Stimulated activated CD4-positive, alpha-beta T cell treated with anti-CD3 and anti-CD28 coated beads, TNF-alpha, amount 100 ng/mL, for 4 hours (primary cell): ENCODE results near the gene TULP4.

ENCODE experiments used
- DNase-seq, 3 experiments: peaks; one replicate each; pipeline ENCODE4 v3.0.0-alpha.2; 2020; ENCODE audit warnings: low read depth in 3 of 3

The TULP4 gene

DNA sequence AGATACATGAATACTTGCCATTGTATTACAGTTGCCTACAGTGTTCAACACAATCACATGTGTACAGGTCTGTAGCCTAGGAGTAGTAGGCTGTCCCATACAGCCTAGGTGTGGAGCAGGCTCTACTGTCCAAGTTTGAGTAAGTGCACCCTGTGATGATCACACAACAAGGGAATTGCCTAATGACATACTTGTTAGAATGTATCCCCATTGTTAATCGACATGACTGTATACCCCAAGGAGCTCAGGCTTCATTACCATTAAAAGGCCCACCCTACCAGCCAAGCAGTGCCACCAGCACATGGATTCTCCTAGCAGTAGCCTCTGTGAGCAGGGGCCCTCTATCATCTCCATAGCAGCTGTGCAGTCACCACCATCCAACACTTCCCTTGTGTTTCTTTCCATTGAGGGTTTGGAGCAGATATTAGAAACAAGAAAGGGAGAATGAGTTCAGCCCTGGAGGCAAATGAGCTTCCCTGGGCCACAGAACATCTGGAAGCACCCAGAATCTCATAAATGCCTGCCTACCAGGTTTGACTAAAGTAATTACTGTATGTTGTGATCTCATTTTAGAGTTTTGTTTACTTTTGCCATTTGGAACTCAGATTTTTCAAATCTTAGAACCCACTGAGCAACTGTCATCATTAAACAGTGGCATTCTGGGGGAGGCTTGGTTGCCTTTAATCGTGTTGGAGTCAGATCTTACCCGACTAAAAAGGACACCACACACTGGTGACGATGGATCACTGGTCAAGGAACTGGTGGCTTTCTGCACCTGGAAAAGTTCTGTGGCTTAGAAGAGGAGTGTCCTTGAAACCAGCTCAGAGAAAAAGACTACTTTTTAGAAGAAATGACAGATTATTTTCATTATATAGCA is 104.9 kb downstream of the TULP4 start:
- no peak for DNase-seq

DNA sequence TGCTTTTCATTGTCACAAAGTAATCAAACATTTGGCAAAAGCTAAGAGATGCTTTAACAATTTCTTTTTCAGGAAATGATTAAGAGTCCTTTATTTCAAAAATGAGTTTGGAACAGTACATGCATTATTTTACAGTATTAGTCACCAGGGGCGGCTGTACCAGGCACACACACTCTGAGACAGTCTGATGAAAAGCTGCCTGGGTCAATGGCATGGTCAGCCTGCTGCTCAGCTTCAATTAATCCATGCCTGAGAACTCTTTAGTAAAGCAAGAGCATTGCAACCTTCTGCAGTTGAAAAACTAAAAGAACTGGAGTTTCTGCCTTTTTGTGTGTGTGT is 105.5 kb downstream of the TULP4 start:
- no peak for DNase-seq

DNA sequence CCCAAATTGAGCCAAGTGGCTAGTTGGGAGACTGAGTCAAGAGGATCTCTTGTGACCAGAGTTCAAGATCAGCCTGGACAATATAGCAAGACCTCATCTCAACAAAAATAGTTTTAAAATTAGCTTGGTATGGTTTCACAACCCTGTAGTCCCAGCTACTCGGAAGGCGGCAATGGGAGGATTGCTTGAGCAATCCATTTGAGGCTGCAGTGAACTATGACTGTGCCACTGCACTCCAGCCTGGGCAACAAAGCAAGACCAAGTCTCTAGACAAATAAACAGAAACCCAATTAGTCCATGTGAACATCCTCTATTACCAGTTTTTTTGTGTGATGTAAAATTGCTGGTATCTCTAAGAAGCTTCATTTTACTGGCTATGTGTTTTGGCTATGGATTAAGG is 106.2 kb downstream of the TULP4 start:
- no peak for DNase-seq

DNA sequence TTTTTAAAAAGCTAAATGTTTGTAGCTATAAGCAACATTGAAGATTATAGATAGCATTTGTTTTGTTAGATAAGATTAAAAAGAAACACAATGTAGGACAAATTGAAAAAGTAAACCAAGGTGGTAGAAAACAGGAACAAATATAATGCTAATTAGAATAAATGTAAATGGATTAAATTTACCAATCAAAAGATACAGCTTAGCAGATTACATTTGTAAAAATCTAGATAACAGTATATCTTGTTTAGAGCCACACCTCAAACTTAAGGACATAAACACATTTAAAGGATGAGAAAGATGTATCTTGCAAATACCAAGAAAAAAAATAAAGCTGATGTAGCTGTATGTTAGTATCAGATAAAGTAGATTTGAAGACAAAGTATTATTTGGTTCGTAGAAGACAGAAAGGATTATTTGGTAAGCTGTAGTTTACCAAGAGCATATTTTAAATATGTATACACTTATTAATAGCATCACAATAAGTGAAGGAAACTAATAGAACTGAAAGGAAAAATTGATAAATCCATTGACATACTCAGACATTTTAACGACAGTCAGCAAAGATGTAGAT is 107.2 kb downstream of the TULP4 start:
- no peak for DNase-seq

DNA sequence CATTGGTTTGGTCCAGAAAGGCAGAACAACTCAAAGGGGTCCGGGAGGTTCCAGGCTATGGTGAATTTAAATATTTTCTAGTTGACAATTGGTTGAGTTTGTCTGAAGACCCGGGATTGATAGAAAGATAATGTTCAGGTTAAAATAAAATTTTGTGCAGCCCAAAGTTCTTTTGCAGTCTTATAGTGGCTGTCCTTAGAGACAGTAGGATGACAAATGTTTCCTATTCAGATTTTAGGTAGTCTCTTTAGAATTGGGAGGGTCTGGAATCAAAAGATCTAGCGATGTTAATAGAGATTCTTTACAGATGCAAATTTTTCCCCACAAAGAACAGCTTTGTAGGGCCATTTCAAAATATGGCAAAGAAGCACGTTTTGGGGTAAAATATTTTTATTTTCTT is 109.1 kb downstream of the TULP4 start:
- DNase-seq, result no peak

DNA sequence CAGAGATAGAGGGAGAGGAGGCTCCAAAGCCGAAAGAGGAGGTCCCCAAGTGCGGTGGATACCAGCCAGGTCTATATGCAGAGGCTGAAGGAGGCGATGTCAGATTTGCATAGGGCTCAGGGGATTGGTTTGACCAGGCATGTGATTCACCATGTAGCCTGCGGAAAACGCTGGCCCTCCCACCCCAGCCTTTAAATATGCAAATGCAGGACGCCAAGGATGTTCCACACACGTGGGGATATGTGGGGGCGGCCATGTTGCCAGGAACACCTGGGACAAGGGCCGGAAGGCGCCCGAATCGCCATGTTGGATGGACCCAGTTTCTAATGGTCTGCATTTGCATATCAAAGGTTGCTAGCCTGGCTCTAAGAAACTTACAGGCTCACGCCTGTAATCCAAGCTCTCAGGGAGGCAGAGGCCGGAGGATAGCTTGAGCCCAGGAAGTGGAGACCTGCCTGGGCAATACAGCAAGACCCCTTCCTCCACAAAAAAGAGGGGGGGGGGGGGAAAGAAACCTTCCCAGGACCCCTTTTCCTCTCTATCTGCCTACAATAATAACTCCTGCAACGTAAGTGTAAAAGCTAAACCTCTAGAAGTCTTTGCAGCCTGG is 110.5 kb downstream of the TULP4 start:
- no peak for DNase-seq

DNA sequence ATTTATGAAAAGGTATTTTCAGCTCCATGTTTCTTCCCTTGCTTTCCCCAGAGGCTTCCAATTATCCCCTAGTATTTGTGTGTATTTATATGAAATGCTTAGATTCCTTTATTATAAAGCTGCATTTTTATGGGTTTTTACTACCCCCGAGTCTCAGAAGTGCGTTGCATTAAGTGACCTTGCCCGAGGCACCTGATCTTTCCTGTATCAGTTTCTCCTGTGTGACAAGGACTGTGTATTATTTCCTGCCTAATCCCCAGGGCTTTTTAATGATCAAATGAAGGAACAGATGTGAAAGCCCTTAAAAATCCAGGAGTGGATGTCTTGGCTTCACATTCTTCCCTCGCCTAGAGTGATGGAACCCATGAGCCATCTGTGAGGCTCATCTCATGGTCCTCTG is 118.8 kb downstream of the TULP4 start:
- DNase-seq, result no peak

DNA sequence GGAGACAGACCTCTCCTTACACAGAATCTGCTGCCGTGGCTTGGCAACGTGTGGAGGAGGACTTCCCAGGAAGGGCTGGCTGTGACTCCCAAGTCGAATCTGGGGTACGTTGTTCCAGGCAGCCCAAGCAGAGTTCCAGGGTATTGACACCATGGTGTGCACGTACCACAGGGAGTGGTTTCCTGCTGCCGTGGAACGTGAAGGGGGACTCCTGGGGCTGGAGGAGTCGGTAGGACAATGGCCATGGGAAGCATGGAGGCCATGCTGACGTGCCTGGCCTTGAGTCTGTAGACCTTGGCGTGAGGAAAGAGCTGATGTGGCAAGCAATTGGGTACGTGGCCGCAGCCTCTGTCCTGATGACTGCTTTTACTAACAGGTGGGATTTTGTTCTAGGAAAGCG is 119.3 kb downstream of the TULP4 start:
- no peak for DNase-seq

DNA sequence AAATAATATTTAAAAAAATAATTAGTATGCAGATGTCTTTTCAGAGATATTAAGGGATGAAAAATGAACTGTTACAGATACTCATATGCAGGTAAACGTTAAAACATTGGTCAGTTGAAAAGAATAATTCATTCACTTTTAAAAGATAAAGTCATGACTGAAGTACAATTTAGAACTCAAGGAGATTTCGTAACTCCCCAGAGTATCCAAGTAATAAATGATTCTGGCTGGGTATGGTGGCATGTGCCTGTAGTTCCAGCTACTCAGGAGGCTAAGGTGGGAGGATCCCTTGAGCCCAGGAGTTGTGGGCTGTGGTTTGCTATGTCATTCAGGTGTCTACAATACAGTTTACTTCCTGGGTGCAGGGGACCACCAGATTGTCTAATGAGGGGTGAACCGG is 125.3 kb downstream of the TULP4 start:
- no peak for DNase-seq

DNA sequence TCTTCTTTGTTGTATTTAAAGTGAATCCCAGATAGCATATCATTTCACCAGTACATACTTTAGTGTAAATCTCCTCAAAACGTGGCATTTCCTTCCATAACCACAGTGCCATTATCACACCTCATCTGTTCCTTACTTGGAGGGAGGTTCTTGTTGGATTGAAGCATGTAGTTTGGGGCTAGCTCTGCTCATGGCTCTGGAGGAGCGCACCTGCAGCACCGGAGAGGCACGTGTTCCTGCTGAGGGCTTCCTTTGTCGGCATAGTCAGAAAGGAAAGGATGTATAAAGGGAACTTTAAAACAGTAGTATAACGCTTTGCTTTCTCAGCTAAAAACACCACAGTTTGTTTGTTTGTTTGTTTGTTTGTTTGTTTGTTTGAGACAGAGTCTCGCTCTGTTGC is 126.0 kb downstream of the TULP4 start:
- DNase-seq, result no peak

DNA sequence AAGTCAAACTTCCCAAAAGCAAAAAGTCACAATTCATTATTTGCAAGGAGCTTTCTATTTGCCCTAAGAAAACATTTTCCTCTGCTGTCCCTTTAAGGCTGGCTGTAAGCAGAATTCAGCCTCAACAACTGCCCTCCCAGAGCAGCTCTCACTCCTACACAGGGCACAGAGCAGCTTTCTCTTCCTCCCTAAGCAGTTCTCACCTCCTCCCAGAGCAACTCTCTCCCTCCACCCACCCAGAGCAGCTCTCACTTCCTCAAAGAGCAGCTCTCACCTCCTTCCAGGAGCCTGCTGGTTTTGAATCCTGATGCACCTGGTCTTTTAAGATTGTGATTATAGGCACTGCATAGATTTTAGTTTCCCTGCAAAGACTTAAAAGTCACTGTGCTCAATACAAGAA is 127.0 kb downstream of the TULP4 start:
- no peak for DNase-seq

DNA sequence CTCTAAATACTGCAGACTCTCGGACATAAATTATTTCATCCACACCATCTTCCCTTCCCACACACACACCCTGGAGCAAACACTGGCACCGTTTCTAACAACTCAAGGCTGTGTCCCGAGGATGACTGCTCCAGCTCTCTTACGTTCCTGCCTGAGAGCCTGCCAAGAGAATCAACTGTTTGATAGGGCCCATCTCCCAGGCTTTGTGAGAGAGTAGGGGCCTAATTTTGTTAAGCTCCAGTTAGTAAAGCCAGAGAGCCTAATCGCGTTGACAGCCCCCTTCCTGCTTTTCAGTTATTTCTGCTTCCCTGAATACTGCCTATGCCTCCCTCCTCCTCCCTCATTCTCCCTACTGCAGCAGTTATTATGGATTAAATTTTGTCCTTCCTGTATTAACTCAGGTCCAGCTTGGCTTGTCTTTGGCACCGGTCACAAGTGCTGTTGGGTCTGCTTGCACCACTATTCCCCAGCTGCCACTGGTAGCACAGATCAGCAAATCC is 129.5 kb downstream of the TULP4 start:
- DNase-seq, result no peak

DNA sequence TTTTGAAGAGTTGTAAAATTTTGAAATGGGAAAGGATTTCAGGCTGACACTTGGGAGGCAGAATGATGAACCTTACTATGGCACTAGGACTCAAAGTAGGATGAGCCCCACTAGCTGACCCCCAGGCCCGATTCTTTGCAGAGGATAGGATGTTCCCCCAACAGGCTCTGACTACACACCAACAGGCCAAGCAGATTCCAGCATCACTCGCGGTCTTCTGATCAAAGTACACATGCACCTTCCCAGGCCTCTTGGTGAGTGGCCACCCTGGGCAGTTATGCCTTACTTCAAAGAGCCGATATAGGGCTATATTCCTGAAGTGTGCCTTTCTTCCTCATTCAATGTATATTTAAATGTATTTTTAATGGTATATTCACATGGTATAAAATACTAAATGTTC is 130.0 kb downstream of the TULP4 start:
- no peak for DNase-seq

DNA sequence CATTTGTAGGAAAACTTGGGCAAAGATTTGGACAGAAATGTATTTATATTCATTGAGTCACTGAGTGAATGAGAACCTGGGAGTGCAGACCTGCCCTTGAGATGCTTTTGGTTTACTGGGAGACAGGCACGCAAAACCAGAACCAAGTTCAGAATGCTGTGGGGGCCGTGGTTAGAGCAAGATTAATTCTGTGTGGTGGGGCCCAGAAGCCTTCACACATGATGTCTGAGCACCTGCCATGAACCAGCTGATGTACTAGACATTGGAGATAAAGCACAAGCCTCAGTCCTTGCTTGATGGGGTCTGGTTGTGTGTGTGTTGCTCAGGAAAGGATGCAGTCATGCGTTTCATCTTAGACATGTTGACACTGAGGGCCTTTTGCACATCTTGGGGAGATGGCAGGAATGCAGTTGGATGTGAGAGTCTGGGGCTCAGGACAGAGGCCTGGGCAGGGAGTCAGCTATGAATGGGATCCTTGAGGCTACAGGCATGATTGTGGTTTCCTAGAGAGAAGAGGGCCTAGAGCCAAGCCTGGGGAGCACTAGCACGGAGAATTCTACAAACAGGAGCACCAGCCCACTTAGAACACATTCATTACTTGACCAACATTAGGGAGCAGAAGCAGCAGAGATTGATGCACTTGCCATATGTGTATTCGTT is 133.3 kb downstream of the TULP4 start:
- DNase-seq, result no peak

DNA sequence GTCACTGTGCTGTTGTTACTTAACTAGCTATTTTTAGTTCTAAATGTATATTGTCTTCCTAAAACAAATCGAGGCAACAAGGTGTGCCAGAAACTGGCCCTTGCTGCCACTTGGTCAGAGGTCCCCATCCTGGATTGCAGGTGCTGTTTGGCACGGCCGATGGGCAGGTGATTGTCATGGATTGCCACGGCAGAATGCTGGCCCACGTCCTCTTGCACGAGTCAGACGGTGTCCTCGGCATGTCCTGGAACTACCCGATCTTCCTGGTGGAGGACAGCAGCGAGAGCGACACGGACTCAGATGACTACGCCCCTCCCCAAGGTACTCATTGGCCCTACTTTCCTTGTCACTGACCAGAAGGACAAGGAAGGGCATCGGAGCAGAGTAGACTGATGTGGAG is 136.6 kb downstream of the TULP4 start:
- no peak for DNase-seq

DNA sequence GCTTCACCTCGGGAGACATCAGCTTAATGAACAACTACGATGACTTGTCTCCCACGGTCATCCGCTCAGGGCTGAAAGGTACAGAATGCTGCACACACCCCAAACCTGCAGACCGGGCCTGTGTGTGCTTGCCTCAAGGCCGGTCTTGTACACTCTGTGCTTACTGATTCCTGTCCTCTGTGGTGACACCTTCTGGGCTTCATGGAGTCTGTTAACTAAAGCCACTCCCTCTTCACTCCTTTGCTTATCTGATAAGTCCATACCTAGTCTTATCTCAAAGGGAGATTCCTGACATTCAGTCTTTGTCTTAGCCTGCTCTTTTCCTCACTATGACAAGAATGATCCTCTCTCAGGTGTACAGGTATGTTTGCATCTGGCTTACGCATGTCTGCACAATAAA is 139.9 kb downstream of the TULP4 start:
- no peak for DNase-seq

DNA sequence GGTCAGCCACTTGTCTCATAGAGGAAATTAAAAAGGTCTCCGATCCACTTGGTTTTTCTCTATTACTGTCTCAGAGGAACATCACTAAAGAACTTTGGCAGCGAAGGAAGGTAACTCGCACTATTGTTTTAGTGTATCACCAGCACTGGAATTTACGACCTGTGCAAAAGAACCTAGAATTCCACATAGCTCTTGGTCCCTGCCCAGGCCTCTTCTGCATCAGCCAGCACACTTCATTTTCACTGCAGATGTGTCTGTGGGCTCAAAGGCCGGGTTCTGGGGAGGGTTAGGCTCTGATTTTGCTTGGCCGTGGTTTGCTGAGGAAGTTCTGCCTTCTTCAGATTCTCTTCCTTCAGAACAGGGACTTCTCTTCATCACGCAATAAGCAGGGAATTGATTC is 144.9 kb downstream of the TULP4 start:
- no peak for DNase-seq

DNA sequence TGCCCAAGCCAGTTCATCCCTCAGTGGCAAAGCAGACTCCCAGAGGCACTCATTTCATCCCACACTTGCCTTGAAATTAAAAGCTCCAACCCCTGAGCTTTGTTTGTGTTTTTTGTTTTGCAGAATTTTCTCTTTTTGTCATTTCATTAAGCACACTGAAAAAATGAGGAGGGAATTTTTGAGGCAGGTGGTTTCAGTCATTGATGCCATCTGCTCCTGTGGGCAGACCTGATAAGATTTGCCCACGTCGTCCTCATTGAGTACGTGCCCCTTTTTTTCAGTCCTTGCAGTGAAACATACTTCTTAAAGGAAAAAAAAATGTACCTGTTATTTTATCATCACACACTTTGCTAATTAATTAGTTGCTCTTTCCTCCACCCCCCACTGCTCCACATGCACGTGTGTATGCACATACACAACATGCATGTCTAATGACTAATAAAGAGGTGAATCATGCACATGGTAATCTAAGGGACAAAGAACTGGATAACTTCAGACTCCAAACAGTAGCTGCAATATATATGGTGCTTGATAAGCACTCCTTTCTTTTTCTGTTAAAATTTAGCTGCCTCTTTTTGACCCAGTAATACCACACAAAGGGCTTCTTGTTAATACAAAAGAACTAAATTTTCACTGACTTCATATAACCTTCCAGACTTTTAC is 145.5 kb downstream of the TULP4 start:
- no peak for DNase-seq

DNA sequence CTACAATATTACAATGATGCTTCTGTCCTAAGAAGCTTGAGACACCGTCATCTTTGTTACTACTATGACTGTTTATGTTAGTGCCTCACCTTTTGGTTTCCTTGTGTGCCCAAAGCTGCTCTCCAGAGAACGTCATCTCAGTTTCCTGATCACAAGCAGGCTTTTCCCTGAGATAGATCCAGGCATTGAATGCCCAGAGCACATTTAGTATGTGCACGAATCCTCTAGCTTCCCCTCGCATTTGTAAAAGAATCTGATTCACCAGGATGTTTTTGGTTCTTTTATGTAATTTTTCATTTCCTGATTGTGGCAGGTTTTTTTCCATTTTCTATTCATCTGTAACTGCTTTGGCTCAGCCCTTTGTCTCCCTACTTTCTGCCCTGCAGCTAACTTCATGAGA is 147.5 kb downstream of the TULP4 start:
- DNase-seq, result no peak

DNA sequence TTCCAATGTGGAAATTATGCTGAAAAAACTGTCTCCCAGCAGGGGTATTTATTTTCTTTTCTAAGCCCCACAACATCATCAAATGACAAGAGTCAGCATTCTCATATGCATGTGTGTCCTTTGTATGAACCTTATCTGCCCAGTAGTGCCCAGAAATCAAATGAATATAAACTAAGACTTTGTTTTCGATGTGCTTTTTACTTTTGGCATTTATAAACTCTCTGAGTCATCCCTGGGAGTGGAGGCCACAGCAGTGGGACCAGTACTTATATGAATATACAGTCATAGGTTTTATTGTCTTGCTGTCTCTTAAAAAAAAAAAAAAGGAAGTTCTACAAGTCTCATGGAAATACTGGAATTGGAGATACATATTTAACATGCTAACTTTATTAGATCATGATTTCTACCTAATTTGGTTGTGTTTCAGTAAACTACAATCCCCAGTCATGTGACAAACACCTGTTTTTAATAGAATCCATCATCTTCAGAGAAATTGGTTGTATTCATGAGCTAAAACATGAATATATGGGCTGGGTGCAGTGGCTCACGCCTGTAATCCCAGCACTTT is 148.4 kb downstream of the TULP4 start:
- DNase-seq, result no peak

DNA sequence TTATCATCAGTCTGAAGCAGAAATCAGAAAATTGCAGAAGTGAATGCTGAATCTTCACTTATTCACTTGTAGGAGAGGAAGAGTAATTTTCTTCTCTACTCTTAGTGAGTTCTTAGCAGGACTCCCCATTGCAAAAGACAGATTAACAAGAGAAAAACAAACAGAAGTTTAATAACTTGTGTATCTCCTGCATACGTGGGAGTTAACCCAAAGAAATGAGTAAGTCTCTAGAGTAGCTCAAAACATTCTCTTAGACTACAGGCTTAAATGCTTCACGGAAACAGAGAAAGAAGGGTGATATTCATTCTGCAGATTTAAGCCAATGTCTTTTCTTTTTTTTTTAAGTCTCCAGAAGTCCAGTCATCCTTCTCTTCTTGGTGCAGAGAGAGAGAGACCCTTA is 149.7 kb downstream of the TULP4 start:
- DNase-seq, result no peak

DNA sequence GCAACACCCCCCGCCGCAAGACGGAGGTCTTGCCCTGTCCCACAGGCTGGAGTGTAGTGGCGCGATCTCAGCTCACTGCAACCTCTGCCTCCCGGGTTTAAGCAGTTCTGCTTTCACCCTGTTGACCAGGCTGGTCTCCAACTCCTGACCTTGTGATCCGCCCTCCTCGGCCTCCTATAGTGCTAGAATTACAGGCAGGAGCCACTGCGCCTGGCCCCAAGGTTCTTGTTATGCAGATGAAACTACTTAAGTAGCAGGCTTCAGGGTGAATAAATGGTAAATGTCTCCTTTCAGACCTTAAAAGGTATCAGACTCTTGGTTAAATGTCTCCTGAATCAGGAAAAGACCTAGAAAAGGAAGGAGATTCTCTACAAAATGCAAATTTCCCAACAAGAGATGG is 152.2 kb downstream of the TULP4 start:
- DNase-seq, result no peak
